RWPE2 (cell line): ENCODE results near the gene CDH4.

ENCODE experiments used
- ATAC-seq: fragments of 200-7000 bp; cut with Tn5 transposase; 3 replicates; pipeline ENCODE4 v1.9.1; 2021; ENCODE audit warnings: low read depth
- DNase-seq: peaks from one replicate; pipeline ENCODE4 v3.0.0-alpha.2; 2020; ENCODE audit warnings: low spot score
- H3K27ac ChIP-seq: fragments of 450-650 bp; 2 replicates; pipeline ENCODE4 v1.5.1; 2017; ENCODE audit warnings: mild to moderate bottlenecking; ENCODE audit not compliant: poor library complexity, severe bottlenecking
- H3K27me3 ChIP-seq: fragments of 250-450 bp; sonication (Bioruptor Pico); 2 replicates; pipeline ENCODE4 v1.5.1; 2021; ENCODE audit warnings: mild to moderate bottlenecking, moderate library complexity; ENCODE audit not compliant: insufficient read depth, poor library complexity, severe bottlenecking
- H3K36me3 ChIP-seq: fragments of 250-450 bp; sonication (Bioruptor Pico); 2 replicates; pipeline ENCODE4 v1.5.1; 2020; ENCODE audit warnings: low read depth, mild to moderate bottlenecking, moderate library complexity
- H3K4me1 ChIP-seq: fragments of 250-450 bp; sonication (Bioruptor Pico); 2 replicates; pipeline ENCODE4 v1.5.1; 2021; ENCODE audit warnings: mild to moderate bottlenecking, moderate library complexity; ENCODE audit not compliant: insufficient read depth, poor library complexity, severe bottlenecking
- H3K4me3 ChIP-seq: fragments of 250-450 bp; sonication (Bioruptor Pico); 2 replicates; pipeline ENCODE4 v1.5.1; 2021; ENCODE audit warnings: mild to moderate bottlenecking, moderate library complexity; ENCODE audit not compliant: severe bottlenecking
- H3K9me3 ChIP-seq: fragments of 250-450 bp; sonication (Bioruptor Pico); 2 replicates; pipeline ENCODE4 v1.5.1; 2021; ENCODE audit warnings: mild to moderate bottlenecking, moderate library complexity; ENCODE audit not compliant: severe bottlenecking
- TF ChIP-seq, protein P1 (sequence below): fragments of 450-650 bp; IDR thresholded peaks from one replicate; pipeline ENCODE4 v1.5.1; 2017; ENCODE audit warnings: mild to moderate bottlenecking, moderate library complexity; ENCODE audit not compliant: poor library complexity, severe bottlenecking

Gene CDH4

DNA sequence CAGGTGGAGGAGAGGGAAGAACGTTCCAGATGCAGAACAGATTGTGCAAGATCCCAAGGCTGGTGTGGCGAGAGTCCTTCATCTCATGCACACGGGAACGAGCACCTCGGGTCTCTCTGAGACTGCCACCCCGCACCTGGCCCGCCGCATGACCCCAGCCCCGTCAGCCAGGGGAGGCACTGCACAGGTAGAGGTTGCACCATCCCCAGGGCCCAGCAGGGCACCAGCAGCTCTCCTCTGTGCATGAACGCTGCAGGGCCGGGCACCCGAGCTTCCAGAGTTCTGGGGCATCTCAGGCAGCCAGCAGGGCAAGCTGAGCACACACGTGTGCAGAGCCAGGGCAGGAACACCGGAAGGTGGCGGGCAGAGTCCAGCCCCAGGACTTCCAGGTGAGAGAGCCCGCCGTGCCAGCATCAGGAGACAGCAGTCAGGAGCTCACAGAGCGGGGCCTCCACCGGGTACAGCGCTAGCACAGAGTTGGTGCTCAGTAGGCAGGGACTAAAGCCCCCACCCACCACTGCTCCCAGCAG is 620.4 kb downstream of the CDH4 start:
- H3K27me3 ChIP-seq, result no peaks in the 10 kb centered on the region
- TF ChIP-seq, protein P1, sequence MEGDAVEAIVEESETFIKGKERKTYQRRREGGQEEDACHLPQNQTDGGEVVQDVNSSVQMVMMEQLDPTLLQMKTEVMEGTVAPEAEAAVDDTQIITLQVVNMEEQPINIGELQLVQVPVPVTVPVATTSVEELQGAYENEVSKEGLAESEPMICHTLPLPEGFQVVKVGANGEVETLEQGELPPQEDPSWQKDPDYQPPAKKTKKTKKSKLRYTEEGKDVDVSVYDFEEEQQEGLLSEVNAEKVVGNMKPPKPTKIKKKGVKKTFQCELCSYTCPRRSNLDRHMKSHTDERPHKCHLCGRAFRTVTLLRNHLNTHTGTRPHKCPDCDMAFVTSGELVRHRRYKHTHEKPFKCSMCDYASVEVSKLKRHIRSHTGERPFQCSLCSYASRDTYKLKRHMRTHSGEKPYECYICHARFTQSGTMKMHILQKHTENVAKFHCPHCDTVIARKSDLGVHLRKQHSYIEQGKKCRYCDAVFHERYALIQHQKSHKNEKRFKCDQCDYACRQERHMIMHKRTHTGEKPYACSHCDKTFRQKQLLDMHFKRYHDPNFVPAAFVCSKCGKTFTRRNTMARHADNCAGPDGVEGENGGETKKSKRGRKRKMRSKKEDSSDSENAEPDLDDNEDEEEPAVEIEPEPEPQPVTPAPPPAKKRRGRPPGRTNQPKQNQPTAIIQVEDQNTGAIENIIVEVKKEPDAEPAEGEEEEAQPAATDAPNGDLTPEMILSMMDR, result no peak
- peak; percentile 6; the same call in 1 of the 3 replicates for ATAC-seq

DNA sequence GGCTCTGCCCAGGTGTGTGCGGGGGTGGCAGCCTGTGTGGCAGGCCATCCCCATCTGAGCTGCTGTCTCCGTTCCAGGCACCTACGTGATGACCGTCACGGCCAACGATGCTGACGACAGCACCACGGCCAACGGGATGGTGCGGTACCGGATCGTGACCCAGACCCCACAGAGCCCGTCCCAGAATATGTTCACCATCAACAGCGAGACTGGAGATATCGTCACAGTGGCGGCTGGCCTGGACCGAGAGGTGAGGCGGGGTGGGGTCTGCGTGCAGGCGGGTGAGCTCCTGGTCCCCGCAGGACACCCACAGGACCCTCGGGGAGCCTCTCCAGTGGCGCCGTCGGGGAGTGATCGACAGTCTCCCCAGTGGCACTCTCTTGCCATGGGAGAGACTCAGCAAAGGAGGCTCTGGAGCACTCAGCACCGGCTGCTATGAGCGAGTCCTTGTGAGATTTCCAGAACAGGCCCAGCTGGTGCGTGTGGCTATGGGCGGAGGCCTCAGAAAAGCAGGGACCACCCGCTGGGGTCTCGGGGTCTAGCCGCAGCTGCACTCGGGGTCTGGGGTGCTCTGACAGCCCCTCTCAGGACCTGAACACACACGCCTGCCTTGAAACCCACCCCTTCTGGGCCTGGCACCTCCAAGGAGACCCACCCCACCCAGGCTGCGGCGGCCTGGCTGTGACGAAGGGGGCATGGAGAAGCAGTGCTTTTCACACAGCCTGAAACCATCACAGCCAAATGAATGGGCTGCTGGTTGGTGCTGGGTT is 621.8 kb downstream of the CDH4 start:
- Histone ChIP-seq H3K9me3 (peaks cover 3% of the 10 kb centered on the region), H3K27ac (no peak overlapping the region), H3K4me3 (no peak overlapping the region), H3K36me3 (peaks cover 4% of the 10 kb centered on the region; the same call in 1 of the 2 replicates), H3K4me1 (no peaks in the 10 kb centered on the region), H3K27me3 (no peaks in the 10 kb centered on the region)
- DNase-seq (no peak), ATAC-seq (no peak)
- TF ChIP-seq, protein P1, result no peak

More for the DNA sequence above, 620.4 kb downstream of the CDH4 start:
- Histone ChIP-seq H3K4me3 (no peak overlapping the region), H3K36me3 (peaks cover 4% of the 10 kb centered on the region; the same call in 1 of the 2 replicates), H3K4me1 (no peaks in the 10 kb centered on the region), H3K27ac (no peak overlapping the region), H3K9me3 (peaks cover 3% of the 10 kb centered on the region)
- no peak for DNase-seq

DNA sequence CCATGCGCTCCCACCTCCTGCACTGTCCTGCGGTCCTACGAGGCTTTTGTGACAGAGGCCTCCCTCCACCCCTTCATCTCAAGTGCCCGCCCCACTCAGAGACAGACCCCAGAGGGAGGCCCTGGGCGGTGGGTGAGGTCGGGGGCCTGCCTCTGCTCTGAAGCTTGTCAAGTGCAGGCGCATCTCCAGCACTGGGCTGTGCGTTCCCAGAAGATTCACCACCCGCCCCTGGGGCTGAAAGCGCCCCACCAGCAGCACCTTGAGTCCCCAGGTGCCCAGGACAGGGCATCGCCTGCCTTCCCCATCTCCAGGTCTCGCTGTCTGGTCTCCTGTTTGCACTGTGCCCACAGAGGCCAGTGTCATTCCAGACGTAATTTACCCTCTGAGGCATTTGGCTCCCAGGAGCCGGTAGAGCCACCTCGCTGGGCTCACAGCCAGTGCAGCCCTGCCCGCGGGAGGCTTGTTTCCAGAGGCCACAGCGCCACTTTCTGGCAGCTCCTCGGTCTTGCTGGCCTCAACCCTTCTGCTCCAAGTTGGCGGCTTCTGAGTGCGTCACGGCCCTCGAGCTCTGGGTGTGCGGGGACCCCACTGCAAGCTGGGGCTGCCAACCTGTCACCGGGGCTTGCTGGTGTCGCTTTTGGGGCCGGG is 622.5 kb downstream of the CDH4 start:
- Histone ChIP-seq H3K27me3 (no peaks in the 10 kb centered on the region), H3K9me3 (peaks cover 3% of the 10 kb centered on the region), H3K4me3 (no peak overlapping the region), H3K27ac (no peak overlapping the region), H3K4me1 (no peaks in the 10 kb centered on the region), H3K36me3 (peaks cover 4% of the 10 kb centered on the region; the same call in 1 of the 2 replicates)
- TF ChIP-seq, protein P1, result peak; percentile 57
- DNase-seq, result no peak
- ATAC-seq, result peak; percentile 32

DNA sequence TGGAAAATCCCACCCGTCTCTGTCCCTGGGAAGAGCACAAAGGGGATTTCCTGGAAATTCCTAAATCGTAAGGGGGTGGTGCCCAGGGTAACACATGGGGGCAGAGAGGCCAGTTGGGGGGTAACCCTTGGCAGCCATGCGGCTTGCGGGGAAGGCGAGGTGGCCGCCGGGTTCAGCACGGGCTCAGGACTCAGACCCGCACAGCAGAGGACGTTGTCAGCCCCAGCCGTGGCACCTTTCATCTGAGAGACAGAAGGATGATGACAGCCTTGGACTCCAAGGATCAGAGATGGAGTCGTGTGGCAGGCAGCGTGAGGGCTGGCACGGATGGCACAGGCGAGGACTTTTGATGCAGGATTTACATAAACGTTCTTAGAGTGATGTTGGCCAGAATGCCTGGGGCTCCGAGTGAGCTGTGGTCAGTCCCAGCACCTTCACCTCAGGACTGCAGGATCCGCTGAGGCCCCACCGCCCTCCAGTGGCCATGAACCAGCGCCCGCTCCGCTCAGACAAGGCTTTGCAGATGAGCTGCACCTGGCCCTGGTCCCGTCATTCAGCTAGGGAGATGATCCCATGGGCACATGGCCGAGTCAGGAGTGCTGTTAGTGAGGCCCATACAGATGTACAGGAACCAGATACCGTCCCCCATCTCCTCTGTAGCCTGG is 623.3 kb downstream of the CDH4 start:
- ATAC-seq (peak; percentile 1; the same call in 1 of the 3 replicates), DNase-seq (no peak)
- Histone ChIP-seq H3K36me3 (peaks cover 4% of the 10 kb centered on the region; the same call in 1 of the 2 replicates), H3K4me1 (no peaks in the 10 kb centered on the region), H3K9me3 (peaks cover 3% of the 10 kb centered on the region), H3K27me3 (no peaks in the 10 kb centered on the region), H3K27ac (no peak overlapping the region), H3K4me3 (no peak overlapping the region)
- TF ChIP-seq, protein P1, result no peak
